ENCODE results near the gene TNS4.

DNA sequence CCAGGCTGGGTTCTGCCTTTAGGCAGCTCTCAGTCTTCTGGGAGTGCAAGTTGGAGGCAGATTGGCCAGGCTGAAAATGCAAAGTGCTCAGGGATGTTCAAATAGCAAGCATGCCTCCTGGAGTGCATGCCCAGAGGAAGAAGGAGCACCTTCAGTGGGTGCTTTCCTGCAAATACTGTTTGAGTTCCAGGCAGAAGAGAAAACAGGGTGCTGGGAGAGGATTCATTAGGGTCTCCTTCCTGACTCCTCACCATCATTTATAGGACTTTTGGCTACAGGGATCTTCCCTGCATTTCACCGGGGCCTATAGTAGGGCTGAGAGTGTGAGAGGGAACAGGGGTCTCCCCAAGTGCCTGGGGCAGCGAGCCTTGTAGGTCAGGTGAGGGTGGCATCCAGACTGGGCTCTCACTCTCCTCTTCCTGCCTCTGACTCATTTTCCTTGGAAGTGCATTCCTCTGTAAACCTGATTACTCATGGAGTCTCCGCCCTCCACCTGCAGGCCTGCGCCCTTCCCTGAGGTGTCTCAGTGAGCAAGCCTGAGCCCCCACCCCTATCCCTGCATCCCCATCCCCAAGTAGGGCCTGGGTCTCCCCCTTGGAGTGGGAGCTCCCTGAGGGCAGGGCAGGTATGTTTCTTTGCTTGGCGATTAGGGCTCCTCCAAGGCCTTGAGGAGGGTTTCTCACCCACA is 17.1 kb upstream of the TNS4 start:
- no peak for TF ChIP-seq POLR2A (IDR thresholded peaks at IDR 0.05)
- TF ChIP-seq, protein P1, sequence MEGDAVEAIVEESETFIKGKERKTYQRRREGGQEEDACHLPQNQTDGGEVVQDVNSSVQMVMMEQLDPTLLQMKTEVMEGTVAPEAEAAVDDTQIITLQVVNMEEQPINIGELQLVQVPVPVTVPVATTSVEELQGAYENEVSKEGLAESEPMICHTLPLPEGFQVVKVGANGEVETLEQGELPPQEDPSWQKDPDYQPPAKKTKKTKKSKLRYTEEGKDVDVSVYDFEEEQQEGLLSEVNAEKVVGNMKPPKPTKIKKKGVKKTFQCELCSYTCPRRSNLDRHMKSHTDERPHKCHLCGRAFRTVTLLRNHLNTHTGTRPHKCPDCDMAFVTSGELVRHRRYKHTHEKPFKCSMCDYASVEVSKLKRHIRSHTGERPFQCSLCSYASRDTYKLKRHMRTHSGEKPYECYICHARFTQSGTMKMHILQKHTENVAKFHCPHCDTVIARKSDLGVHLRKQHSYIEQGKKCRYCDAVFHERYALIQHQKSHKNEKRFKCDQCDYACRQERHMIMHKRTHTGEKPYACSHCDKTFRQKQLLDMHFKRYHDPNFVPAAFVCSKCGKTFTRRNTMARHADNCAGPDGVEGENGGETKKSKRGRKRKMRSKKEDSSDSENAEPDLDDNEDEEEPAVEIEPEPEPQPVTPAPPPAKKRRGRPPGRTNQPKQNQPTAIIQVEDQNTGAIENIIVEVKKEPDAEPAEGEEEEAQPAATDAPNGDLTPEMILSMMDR (IDR thresholded peaks at IDR 0.05) = no peak

Measured in lower leg skin (tissue), 3 donors.